SK-N-MC (cell line): ENCODE results near the gene CFAP221.

Experiments used
- DNase-seq: peaks from one replicate; pipeline ENCODE4 v3.0.0-alpha.2; 2011; ENCODE audit warnings: low read depth, low spot score
- H3K27ac ChIP-seq: fragments of 200-600 bp; sonication (generic); 2 replicates; pipeline ENCODE4 v1.5.1; 2016; ENCODE audit warnings: mixed run types
- H3K36me3 ChIP-seq: fragments of 200-600 bp; sonication (generic); 2 replicates; pipeline ENCODE4 v1.6.1; 2017; ENCODE audit warnings: antibody characterized with exemption, low read length, mixed read lengths; ENCODE audit not compliant: insufficient read depth
- H3K4me3 ChIP-seq: fragments of 200-600 bp; sonication (generic); 2 replicates; pipeline ENCODE4 v1.5.1; 2016
- H3K9ac ChIP-seq: fragments of 200-600 bp; sonication (generic); 2 replicates; pipeline ENCODE4 v1.8.0; 2017; ENCODE audit warnings: mixed run types, mixed read lengths; ENCODE audit not compliant: insufficient read length
- H3K9me3 ChIP-seq: fragments of 200-600 bp; sonication (generic); 2 replicates; pipeline ENCODE4 v1.6.1; 2017; ENCODE audit warnings: low read depth, mild to moderate bottlenecking, antibody characterized with exemption, low read length, moderate library complexity, mixed read lengths
- EZH2 ChIP-seq: fragments of 200-600 bp; sonication (generic); IDR thresholded peaks from one replicate; pipeline ENCODE4 v1.6.1; 2017; ENCODE audit warnings: antibody characterized with exemption
- FOXP2 ChIP-seq: optimal IDR thresholded peaks from 2 replicates; pipeline ENCODE3; 2011; ENCODE audit warnings: mild to moderate bottlenecking, moderate library complexity; ENCODE audit not compliant: insufficient read depth; ENCODE audit errors: extremely low read length, control extremely low read depth
- POLR2AphosphoS5 ChIP-seq: IDR thresholded peaks from 2 replicates; pipeline ENCODE4 v1.6.1; 2012; ENCODE audit warnings: mild to moderate bottlenecking, low read depth, low read length, borderline replicate concordance

The CFAP221 gene

GRCh38 chr2:119697290-119698020 lies 153.2 kb downstream of the CFAP221 start:
- TF ChIP-seq POLR2AphosphoS5 (no peak), EZH2 (no peak), FOXP2 (no peak)
- Histone ChIP-seq H3K27ac (no peak overlapping the region), H3K4me3 (no peak overlapping the region)

DNA sequence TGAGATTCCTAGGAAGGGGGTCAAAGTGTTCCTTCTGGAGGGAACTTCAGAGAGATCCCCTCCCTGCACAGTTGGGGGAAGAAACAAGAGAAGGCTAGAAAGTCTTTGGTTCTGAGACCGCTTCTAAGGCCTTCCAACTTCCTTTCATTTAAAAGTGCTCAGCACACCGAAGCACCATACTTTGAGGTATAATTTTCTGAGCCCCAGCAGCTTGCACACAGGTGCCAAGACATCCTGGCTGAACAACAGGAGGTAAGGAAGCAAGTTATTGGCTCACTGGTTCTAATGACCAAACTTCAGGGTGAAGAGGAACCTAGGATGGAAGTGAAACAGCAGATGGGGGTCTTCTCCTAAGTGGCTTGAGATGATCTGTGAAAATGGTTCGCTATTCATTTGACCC lies 154.0 kb downstream of the CFAP221 start:
- Histone ChIP-seq H3K36me3 (no peaks in the 10 kb centered on the region), H3K9ac (no peak overlapping the region), H3K4me3 (no peak overlapping the region), H3K9me3 (no peaks in the 10 kb centered on the region), H3K27ac (no peak overlapping the region)
- no peak for TF ChIP-seq FOXP2
- TF ChIP-seq EZH2: no peak
- TF ChIP-seq POLR2AphosphoS5: no peak
- DNase-seq: no peak

More at GRCh38 chr2:119697290-119698020, 153.2 kb downstream of the CFAP221 start:
- DNase-seq: no peak
- Histone ChIP-seq H3K9me3 (no peaks in the 10 kb centered on the region), H3K9ac (no peak overlapping the region), H3K36me3 (no peaks in the 10 kb centered on the region)

- no peaks in the 10 kb centered on the region for H3K36me3 ChIP-seq
- H3K9me3 ChIP-seq: no peaks in the 10 kb centered on the region
- H3K4me3 ChIP-seq: no peak overlapping the region
- no peak for DNase-seq
- no peak overlapping the region for H3K9ac ChIP-seq
- TF ChIP-seq EZH2 (no peak), POLR2AphosphoS5 (no peak), FOXP2 (no peak)
- H3K27ac ChIP-seq: no peak overlapping the region
These were observed 154.9 kb downstream of the CFAP221 start for GRCh38 chr2:119699016-119699606.

DNA sequence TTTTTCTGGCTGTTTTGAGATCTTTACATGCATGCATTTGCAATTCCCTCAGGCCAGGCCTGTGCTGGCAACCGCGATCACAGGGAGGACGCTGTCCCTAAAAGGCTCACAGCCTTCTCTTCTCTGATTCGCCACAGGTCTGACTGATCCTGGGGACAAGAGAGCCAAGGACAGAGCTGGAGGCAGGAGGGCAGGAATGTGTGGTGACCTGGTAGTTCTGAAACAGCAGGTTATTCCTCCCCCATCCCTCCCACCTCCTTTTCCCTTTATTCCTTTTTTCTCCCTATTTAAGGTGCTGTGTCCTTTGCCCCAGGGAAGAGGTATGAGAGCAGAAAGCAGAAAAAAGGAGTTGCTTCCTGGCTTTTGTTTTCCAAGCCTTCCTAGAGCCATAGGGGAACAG lies 156.6 kb downstream of the CFAP221 start:
- no peaks in the 10 kb centered on the region for H3K9me3 ChIP-seq

DNA sequence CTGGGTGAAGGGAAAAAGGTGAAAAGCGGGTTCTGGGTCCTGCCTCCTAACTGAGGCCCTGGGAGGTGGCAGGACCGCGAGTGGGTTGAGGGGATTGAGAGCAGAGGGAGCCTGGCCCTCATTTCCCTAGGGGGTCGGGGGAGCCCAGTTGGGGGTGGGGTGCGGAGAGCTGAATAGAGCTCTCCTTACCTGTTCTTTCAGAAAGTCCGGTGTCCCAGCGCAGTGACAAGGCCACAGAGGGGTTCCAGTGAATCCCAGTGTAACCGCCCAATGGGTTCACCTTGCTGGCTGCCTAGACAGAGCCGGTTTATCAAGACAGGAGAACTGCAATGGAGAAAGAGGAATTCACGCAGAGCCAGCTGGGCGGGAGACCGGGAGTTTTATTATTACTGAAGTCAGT lies 157.1 kb downstream of the CFAP221 start:
- TF ChIP-seq EZH2: no peak
- TF ChIP-seq FOXP2: no peak
- no peak for TF ChIP-seq POLR2AphosphoS5
- DNase-seq: no peak
- H3K9ac ChIP-seq: no peak overlapping the region
- no peaks in the 10 kb centered on the region for H3K36me3 ChIP-seq
- no peak overlapping the region for H3K27ac ChIP-seq
- H3K9me3 ChIP-seq: no peaks in the 10 kb centered on the region
- H3K4me3 ChIP-seq: no peak overlapping the region

More for the DNA sequence above, 156.6 kb downstream of the CFAP221 start:
- TF ChIP-seq FOXP2 (no peak), POLR2AphosphoS5 (no peak), EZH2 (no peak)
- H3K9ac ChIP-seq: no peak overlapping the region
- DNase-seq: no peak
- H3K36me3 ChIP-seq: no peaks in the 10 kb centered on the region
- no peak overlapping the region for H3K4me3 ChIP-seq
- H3K27ac ChIP-seq: no peak overlapping the region

GRCh38 chr2:119702203-119702917 lies 158.1 kb downstream of the CFAP221 start:
- Histone ChIP-seq H3K27ac (no peak overlapping the region), H3K4me3 (no peak overlapping the region), H3K36me3 (no peaks in the 10 kb centered on the region), H3K9ac (no peak overlapping the region), H3K9me3 (no peaks in the 10 kb centered on the region)
- no peak for TF ChIP-seq FOXP2
- no peak for TF ChIP-seq EZH2
- DNase-seq: no peak

DNA sequence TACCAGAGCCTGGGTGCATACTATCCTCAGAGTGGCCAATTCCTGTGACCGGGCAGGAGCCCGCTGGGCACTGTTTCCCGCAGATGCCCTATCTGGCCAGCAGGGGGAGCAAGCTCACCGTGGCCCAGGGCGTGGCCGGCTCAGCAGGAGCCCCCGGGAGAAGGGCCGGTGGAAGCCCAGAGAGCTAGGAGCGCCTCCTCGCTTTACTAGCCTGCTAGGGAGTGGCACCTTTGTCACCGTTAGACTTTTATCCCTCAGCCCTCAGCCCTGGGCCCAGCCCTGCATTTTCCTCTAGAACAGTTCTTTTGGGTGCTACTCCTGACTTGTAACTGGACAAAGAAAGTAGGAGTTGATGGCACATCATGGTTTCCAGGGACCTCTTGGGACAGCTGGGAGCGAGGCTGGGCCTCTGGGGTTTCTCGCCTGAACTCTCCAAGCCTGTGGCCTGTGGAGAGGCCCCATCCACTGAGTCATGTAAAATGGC lies 158.7 kb downstream of the CFAP221 start:
- no peak overlapping the region for H3K9ac ChIP-seq
- DNase-seq: no peak
- TF ChIP-seq FOXP2 (no peak), POLR2AphosphoS5 (no peak), EZH2 (no peak)
- H3K36me3 ChIP-seq: no peaks in the 10 kb centered on the region
- H3K9me3 ChIP-seq: no peaks in the 10 kb centered on the region
- no peak overlapping the region for H3K27ac ChIP-seq
- no peak overlapping the region for H3K4me3 ChIP-seq

DNA sequence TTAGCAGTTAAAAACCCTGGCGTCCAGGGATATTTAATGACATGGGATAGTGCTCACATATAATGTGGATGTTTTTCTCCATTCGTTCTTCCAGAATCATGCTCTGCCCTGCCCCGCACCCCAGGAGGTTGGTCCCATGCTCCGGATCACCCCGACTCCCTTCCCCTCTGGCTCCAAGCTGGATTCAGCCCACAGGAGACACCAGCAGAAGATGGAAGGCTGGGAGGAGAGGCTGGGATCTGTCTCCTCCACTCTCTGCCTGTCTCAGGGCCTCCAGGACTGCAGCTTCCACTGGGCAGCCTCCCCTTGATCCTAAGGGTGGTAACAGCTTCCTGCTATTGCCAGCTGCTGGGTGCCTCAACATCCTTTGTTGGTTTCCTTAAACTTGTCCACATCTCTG lies 159.3 kb downstream of the CFAP221 start:
- no peak for TF ChIP-seq EZH2
- TF ChIP-seq FOXP2: no peak
- no peak for TF ChIP-seq POLR2AphosphoS5

DNA sequence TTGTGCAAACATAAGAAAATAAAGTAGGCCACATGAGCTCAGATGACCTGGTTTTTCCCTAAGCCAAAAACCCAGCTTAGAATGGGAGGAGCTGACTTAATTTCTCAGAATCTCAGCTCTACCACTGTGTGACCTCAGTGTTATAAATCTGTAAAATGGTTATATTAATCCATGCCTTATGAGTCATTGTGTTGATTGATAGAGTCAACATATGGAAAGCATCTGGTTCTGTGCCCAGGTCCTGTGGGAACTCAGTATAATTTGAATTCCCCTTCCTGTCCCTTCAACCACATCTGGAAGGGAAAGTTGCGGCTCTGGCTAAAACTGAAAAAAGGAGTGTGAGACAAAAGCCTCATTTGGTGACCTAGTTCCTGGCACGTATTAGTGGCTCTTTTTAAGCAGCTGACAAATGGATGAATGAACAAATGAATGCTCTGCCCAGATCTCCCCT lies 160.4 kb downstream of the CFAP221 start:
- H3K4me3 ChIP-seq: no peak overlapping the region
- H3K9me3 ChIP-seq: no peaks in the 10 kb centered on the region
- TF ChIP-seq POLR2AphosphoS5 (no peak), FOXP2 (no peak), EZH2 (no peak)
- no peaks in the 10 kb centered on the region for H3K36me3 ChIP-seq
- H3K9ac ChIP-seq: no peak overlapping the region
- no peak for DNase-seq
- H3K27ac ChIP-seq: no peak overlapping the region

More for the DNA sequence above, 159.3 kb downstream of the CFAP221 start:
- no peaks in the 10 kb centered on the region for H3K9me3 ChIP-seq
- H3K9ac ChIP-seq: no peak overlapping the region
- H3K4me3 ChIP-seq: no peak overlapping the region
- H3K27ac ChIP-seq: no peak overlapping the region
- no peak for DNase-seq
- H3K36me3 ChIP-seq: no peaks in the 10 kb centered on the region
